NCI-H187 (cell line): ENCODE data around the gene OPRPN.
A peak's percentile ranks its signal among the peaks of the same experiment; 100 is the strongest.

Source experiments
- DNase-seq, 2 experiments: peaks; one replicate each; lab custom pipeline; 2025; lab: John Stamatoyannopoulos, UW

OPRPN gene

GRCh38 chr4:70397580-70397979 is at the start of gene OPRPN:
Gene OPRPN (plus strand): TSS chr4:70397940. CDS start chr4:70399286, 1,346 bp downstream.
- DNase-seq = no peak

GRCh38 chr4:70356185-70356584 is 41.6 kb upstream of the OPRPN start:
- no peak for DNase-seq

- DNase-seq = no peak
Observed at GRCh38 chr4:70359115-70359661, 38.6 kb upstream of the OPRPN start.

- DNase-seq = no peak
Observed at GRCh38 chr4:70360460-70360859, 37.3 kb upstream of the OPRPN start, which contains the start of gene SMR3A. Gene SMR3A (plus strand): TSS chr4:70360760. CDS start chr4:70362116, 1,356 bp downstream.

- DNase-seq = no peak
Observed at GRCh38 chr4:70364002-70364401, 33.7 kb upstream of the OPRPN start.

GRCh38 chr4:70365479-70365878 is 32.3 kb upstream of the OPRPN start:
- DNase-seq = no peak

- DNase-seq = no peak
Observed at GRCh38 chr4:70367813-70368212, 29.9 kb upstream of the OPRPN start.

GRCh38 chr4:70371987-70372386 is 25.8 kb upstream of the OPRPN start:
- DNase-seq = no peak

GRCh38 chr4:70372760-70373159 is 25.0 kb upstream of the OPRPN start:
- DNase-seq = no peak

- DNase-seq = no peak
Observed at GRCh38 chr4:70380578-70380977, 17.2 kb upstream of the OPRPN start.

GRCh38 chr4:70382691-70383181 is 15.0 kb upstream of the OPRPN start, which contains the start of gene SMR3B:
Gene SMR3B (plus strand): TSS chr4:70383131. CDS start chr4:70384511, 1,380 bp downstream.
- DNase-seq = no peak

GRCh38 chr4:70392057-70392776 is 5.5 kb upstream of the OPRPN start:
- no peak for DNase-seq

- no peak for DNase-seq
Observed at GRCh38 chr4:70399319-70399718, 1.6 kb downstream of the OPRPN start.

GRCh38 chr4:70402762-70403161 is 5.0 kb downstream of the OPRPN start:
- DNase-seq = no peak

GRCh38 chr4:70405765-70406164 is 8.0 kb downstream of the OPRPN start:
- no peak for DNase-seq

- no peak for DNase-seq
Observed at GRCh38 chr4:70425306-70425705, 27.6 kb downstream of the OPRPN start.

- DNase-seq = no peak
Observed at GRCh38 chr4:70426789-70427188, 29.0 kb downstream of the OPRPN start.

GRCh38 chr4:70437197-70437596 is 39.5 kb downstream of the OPRPN start:
- DNase-seq = peak in 1 of 2 experiments; percentile 23

- no peak for DNase-seq
Observed at GRCh38 chr4:70442474-70442873, 44.7 kb downstream of the OPRPN start.

- no peak for DNase-seq
Observed at GRCh38 chr4:70443329-70443728, 45.6 kb downstream of the OPRPN start.

- DNase-seq = no peak
Observed at GRCh38 chr4:70449220-70449619, 51.5 kb downstream of the OPRPN start.

GRCh38 chr4:70452946-70453345 is 55.2 kb downstream of the OPRPN start:
- DNase-seq = no peak
